Activated CD4-positive, alpha-beta T cell treated with anti-CD3 and anti-CD28 coated beads, Interleukin-2, amount 10 ng/mL, durations not matched to agents 7 days and 5 days (primary cell): ENCODE data around the gene ALDH18A1. TPM values are rescaled to one million over a fixed set of nuclear protein-coding genes. Genes with fewer than 3 reads are reported as not detected.

Experiments used
- CTCF ChIA-PET: fragments of 350-600 bp; sonication (Branson Sonifier 250); formaldehyde crosslinking; loops from one replicate; lab custom pipeline; 2021; ENCODE audit warnings: antibody characterized with exemption; lab: Charles Lee
- POLR2A ChIA-PET: fragments of 350-600 bp; sonication (Branson Sonifier 250); formaldehyde crosslinking; loops from one replicate; lab custom pipeline; 2021; ENCODE audit warnings: antibody characterized with exemption; lab: Charles Lee
- DNase-seq: peaks from one replicate; pipeline ENCODE4 v3.0.0-alpha.2; 2020
- H3K27ac Mint-ChIP-seq: one replicate; pipeline ENCODE4 v1.8.0; 2021; ENCODE audit warnings: mild to moderate bottlenecking, moderate library complexity, mixed read lengths
- H3K27me3 Mint-ChIP-seq: one replicate; pipeline ENCODE4 v1.8.0; 2021; ENCODE audit warnings: mixed read lengths
- H3K36me3 Mint-ChIP-seq: one replicate; pipeline ENCODE4 v1.8.0; 2021; ENCODE audit warnings: low read depth, mixed read lengths
- H3K4me1 Mint-ChIP-seq: one replicate; pipeline ENCODE4 v1.8.0; 2021; ENCODE audit warnings: mixed read lengths
- H3K4me3 Mint-ChIP-seq: one replicate; pipeline ENCODE4 v1.8.0; 2021; ENCODE audit warnings: mild to moderate bottlenecking, moderate library complexity, mixed read lengths
- H3K9me3 Mint-ChIP-seq: one replicate; pipeline ENCODE4 v1.8.0; 2021; ENCODE audit warnings: mixed read lengths
- total RNA-seq, 2 experiments: library from RNA; stranded (reverse); gene quantifications; one replicate each; pipeline ENCODE4 v1.2.3, GENCODE V29; 2021

The ALDH18A1 gene
- total RNA-seq, 2 experiments from 2014 or later, result 60.4 to 64.9 TPM

- no peaks in the 10 kb centered on the region for H3K4me1 Mint-ChIP-seq
- no peak overlapping the region for H3K27ac Mint-ChIP-seq
- CTCF ChIA-PET, result interaction anchor here (0.6 to 2.7 kb wide), 6 partner anchors 10 to 751 kb away, joined by 3 to 14 read pairs (median 4); no protein-coding TSS in a partner anchor
- no peaks in the 10 kb centered on the region for H3K27me3 Mint-ChIP-seq
- no peak overlapping the region for H3K4me3 Mint-ChIP-seq
- POLR2A ChIA-PET, result no interaction called here
- no peaks in the 10 kb centered on the region for H3K9me3 Mint-ChIP-seq
- DNase-seq, result no peak
- H3K36me3 Mint-ChIP-seq, result peaks cover 21% of the 10 kb centered on the region
Observed at GRCh38 chr10:95604630-95605029, 51.9 kb downstream of the ALDH18A1 start.

DNA sequence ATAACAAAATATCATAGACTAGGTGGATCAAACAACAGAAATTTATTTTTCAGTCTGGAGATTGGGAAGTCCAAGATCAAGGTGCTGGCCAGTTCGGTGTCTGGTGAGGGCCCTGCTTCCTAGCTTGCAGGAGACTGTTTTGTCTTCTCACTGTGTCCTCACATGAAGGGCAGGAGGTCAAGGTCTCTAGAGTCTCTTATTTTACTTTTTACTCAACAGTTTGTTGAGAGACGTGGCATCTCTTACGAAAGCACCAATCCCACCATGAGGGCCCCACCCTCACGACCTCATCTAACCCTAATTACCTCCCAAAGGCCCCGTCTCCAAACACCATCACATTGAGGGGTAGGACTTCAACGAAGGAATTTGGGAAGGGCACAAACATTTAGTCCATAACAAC lies 54.1 kb downstream of the ALDH18A1 start:
- POLR2A ChIA-PET, result no interaction called here
- H3K9me3 Mint-ChIP-seq, result no peaks in the 10 kb centered on the region

DNA sequence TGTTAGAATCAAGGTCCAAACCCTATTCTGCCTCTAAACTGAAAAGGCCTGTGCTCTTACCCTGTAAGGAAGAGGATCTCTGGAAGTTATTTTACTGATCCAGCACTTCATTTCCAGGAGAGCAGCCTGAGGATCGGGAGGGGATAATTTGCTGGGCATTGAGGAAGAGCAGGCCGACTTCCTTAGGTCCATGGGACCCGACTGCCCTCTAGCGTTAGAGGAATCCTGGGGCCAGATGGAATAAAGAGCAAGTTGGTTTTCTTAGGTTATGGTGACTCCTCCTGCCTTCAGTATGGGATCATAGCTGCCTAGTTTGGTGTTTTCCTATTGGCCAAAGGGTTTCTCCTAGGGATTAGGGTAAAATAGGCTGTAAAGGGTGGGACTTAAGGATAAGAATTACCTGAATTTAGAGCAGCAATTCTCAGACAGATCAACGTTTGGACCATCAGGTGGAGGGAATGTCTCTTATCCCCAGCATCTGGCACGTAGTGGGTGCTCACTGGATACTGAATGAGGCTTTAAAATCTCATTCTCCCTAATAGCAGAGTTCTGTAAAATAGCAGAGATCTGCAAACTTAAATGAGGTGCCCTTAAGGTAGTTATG lies 55.3 kb downstream of the ALDH18A1 start:
- Mint-ChIP-seq H3K4me3 (no peak overlapping the region), H3K4me1 (no peaks in the 10 kb centered on the region), H3K36me3 (peaks cover 6% of the 10 kb centered on the region), H3K27me3 (peaks cover 11% of the 10 kb centered on the region), H3K9me3 (no peaks in the 10 kb centered on the region), H3K27ac (no peak overlapping the region)
- DNase-seq, result peak; percentile 53
- ChIA-PET CTCF (interaction anchor here (0.7 to 2.3 kb wide), 3 partner anchors 10 to 215 kb away, joined by 4 to 8 read pairs (median 5); no protein-coding TSS in a partner anchor), POLR2A (no interaction called here)

More for the DNA sequence above, 54.1 kb downstream of the ALDH18A1 start:
- Mint-ChIP-seq H3K4me3 (no peak overlapping the region), H3K4me1 (no peaks in the 10 kb centered on the region), H3K36me3 (peaks cover 11% of the 10 kb centered on the region), H3K27ac (no peak overlapping the region), H3K27me3 (peaks cover 3% of the 10 kb centered on the region)
- CTCF ChIA-PET, result interaction anchor here (0.6 to 1.1 kb wide), 3 partner anchors 14 to 39 kb away, joined by 3 read pairs; no protein-coding TSS in a partner anchor
- DNase-seq, result no peak

GRCh38 chr10:95600158-95600557 lies 56.4 kb downstream of the ALDH18A1 start:
- Mint-ChIP-seq H3K36me3 (peaks cover 1% of the 10 kb centered on the region), H3K27me3 (peaks cover 14% of the 10 kb centered on the region), H3K4me1 (no peaks in the 10 kb centered on the region), H3K9me3 (no peaks in the 10 kb centered on the region), H3K4me3 (no peak overlapping the region), H3K27ac (no peak overlapping the region)
- DNase-seq, result no peak
- POLR2A ChIA-PET, result no interaction called here
- CTCF ChIA-PET, result interaction anchor here (1.0 to 2.3 kb wide), 3 partner anchors 9 to 169 kb away, joined by 3 to 8 read pairs (median 4); no protein-coding TSS in a partner anchor

- POLR2A ChIA-PET, result no interaction called here
- H3K4me3 Mint-ChIP-seq, result no peak overlapping the region
- CTCF ChIA-PET, result interaction anchor here (0.9 to 1.4 kb wide), 3 partner anchors 16 to 223 kb away, joined by 3 to 6 read pairs (median 3); no protein-coding TSS in a partner anchor
Observed at GRCh38 chr10:95597788-95598187, 58.7 kb downstream of the ALDH18A1 start.

DNA sequence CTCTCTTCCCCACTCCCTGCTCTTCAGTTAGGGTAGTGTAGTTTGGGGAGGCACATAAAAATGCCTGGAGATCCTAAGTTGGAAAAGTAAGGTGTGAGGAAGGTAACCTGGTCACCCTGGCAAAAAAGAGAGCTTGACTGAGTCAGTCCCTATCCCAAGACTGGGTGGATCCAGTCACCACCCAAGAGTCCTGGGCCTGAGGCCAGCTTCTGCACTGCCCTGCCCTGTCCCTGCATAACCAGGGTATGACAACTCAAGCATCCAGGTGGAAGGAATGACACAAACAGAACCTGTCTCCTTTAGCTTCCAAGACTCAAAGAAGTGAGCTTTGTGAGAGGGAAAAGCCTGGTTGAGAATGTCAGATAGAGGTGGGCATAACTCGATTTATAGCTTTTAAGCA lies 68.5 kb downstream of the ALDH18A1 start:
- ChIA-PET POLR2A (no interaction called here), CTCF (interaction anchor here (0.5 to 1.2 kb wide), 2 partner anchors 11 to 1225 kb away, joined by 3 read pairs; no protein-coding TSS in a partner anchor)
- Mint-ChIP-seq H3K27ac (no peak overlapping the region), H3K4me1 (no peaks in the 10 kb centered on the region), H3K27me3 (peaks cover 5% of the 10 kb centered on the region), H3K4me3 (no peak overlapping the region), H3K9me3 (no peaks in the 10 kb centered on the region), H3K36me3 (no peaks in the 10 kb centered on the region)
- DNase-seq, result no peak

More at GRCh38 chr10:95597788-95598187, 58.7 kb downstream of the ALDH18A1 start:
- Mint-ChIP-seq H3K4me1 (no peaks in the 10 kb centered on the region), H3K27ac (no peak overlapping the region), H3K9me3 (no peaks in the 10 kb centered on the region), H3K27me3 (peaks cover 18% of the 10 kb centered on the region), H3K36me3 (no peaks in the 10 kb centered on the region)
- DNase-seq, result no peak

DNA sequence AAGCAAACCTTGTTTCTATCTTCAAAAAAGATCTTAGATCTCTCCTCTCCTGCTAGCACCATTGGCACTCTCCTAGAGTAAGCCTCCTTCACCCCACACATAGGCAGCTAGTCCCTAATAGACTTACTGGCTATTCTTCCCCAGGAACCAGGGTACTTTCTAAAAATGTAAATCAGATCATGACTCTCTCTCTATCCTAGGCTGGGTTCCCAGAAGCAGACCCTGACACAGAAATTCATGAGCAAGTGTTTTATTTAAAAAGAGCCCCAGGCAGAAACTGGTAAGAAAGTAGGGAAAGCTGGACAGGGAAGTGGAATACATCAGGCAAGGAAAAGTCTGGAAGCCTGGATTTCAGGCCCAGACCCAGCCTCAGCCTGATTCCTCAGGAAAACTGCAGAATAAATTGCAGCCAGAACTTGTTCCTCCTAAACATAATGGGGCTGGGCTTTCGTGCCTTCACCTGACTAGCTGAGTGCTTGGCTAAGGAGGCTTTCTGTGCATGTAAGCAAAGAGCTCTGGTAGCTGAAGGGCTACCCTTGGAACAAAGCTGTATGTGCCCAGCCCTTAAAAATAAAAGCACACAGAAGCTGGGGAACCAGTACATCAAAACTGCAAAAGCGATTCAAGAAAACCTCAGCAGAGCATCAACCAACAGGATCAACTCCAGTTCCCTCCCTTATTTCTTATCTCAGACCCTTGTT lies 76.5 kb downstream of the ALDH18A1 start:
- Mint-ChIP-seq H3K4me1 (no peaks in the 10 kb centered on the region), H3K4me3 (no peak overlapping the region)
- CTCF ChIA-PET, result interaction anchor here (0.9 kb wide), 1 partner anchor 10 kb away, joined by 4 read pairs; no protein-coding TSS in a partner anchor

GRCh38 chr10:95579292-95579691 lies 77.2 kb downstream of the ALDH18A1 start:
- H3K4me3 Mint-ChIP-seq, result no peak overlapping the region
- H3K4me1 Mint-ChIP-seq, result no peaks in the 10 kb centered on the region
- no peak overlapping the region for H3K27ac Mint-ChIP-seq
- peaks cover 26% of the 10 kb centered on the region for H3K27me3 Mint-ChIP-seq
- ChIA-PET CTCF (no interaction called here), POLR2A (no interaction called here)
- no peaks in the 10 kb centered on the region for H3K9me3 Mint-ChIP-seq
- no peaks in the 10 kb centered on the region for H3K36me3 Mint-ChIP-seq
- DNase-seq, result no peak

More for the DNA sequence above, 76.5 kb downstream of the ALDH18A1 start:
- H3K27me3 Mint-ChIP-seq, result peaks cover 24% of the 10 kb centered on the region
- no peaks in the 10 kb centered on the region for H3K9me3 Mint-ChIP-seq
- POLR2A ChIA-PET, result no interaction called here
- H3K36me3 Mint-ChIP-seq, result no peaks in the 10 kb centered on the region
- DNase-seq, result no peak
- no peak overlapping the region for H3K27ac Mint-ChIP-seq

DNA sequence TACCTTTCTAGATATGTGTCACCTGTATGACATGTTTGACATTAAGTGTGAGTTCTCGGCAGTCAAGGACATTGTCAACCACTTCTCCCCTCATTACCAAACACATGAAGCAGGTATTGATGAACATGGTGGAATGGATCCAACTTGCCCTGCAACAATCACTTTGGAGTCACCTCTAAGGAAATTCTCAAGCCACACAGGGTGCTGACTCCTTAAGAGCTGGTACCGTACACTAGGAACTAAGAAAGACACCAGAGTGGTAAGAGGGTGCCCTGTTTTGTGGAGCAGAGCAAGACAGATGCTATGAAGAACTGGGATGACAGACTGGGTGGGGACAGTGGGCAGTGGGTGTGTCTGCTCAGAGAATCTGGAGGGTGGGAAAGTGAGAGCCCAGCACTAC lies 77.9 kb downstream of the ALDH18A1 start:
- no peak for DNase-seq
- H3K27ac Mint-ChIP-seq, result no peak overlapping the region
- ChIA-PET CTCF (interaction anchor here (1.1 kb wide), 1 partner anchor 12 kb away, joined by 3 read pairs; no protein-coding TSS in a partner anchor), POLR2A (no interaction called here)
- H3K4me1 Mint-ChIP-seq, result no peaks in the 10 kb centered on the region
- no peaks in the 10 kb centered on the region for H3K9me3 Mint-ChIP-seq
- H3K27me3 Mint-ChIP-seq, result peaks cover 32% of the 10 kb centered on the region
- no peak overlapping the region for H3K4me3 Mint-ChIP-seq
- no peaks in the 10 kb centered on the region for H3K36me3 Mint-ChIP-seq

GRCh38 chr10:95574649-95575365 lies 81.7 kb downstream of the ALDH18A1 start:
- H3K9me3 Mint-ChIP-seq, result no peaks in the 10 kb centered on the region
- no peaks in the 10 kb centered on the region for H3K4me1 Mint-ChIP-seq
- ChIA-PET POLR2A (no interaction called here), CTCF (interaction anchor here (1.5 kb wide), 1 partner anchor 31 kb away, joined by 4 read pairs; no protein-coding TSS in a partner anchor)
- H3K27ac Mint-ChIP-seq, result no peak overlapping the region
- no peaks in the 10 kb centered on the region for H3K36me3 Mint-ChIP-seq
- peaks cover 26% of the 10 kb centered on the region for H3K27me3 Mint-ChIP-seq
- H3K4me3 Mint-ChIP-seq, result no peak overlapping the region
- DNase-seq, result no peak

GRCh38 chr10:95573964-95574604 lies 82.4 kb downstream of the ALDH18A1 start:
- Mint-ChIP-seq H3K27me3 (peaks cover 22% of the 10 kb centered on the region), H3K4me3 (no peak overlapping the region), H3K27ac (no peak overlapping the region), H3K9me3 (no peaks in the 10 kb centered on the region), H3K36me3 (no peaks in the 10 kb centered on the region), H3K4me1 (no peaks in the 10 kb centered on the region)
- ChIA-PET POLR2A (no interaction called here), CTCF (interaction anchor here (1.0 to 1.5 kb wide), 2 partner anchors 17 to 31 kb away, joined by 3 to 4 read pairs; no protein-coding TSS in a partner anchor)
- no peak for DNase-seq

DNA sequence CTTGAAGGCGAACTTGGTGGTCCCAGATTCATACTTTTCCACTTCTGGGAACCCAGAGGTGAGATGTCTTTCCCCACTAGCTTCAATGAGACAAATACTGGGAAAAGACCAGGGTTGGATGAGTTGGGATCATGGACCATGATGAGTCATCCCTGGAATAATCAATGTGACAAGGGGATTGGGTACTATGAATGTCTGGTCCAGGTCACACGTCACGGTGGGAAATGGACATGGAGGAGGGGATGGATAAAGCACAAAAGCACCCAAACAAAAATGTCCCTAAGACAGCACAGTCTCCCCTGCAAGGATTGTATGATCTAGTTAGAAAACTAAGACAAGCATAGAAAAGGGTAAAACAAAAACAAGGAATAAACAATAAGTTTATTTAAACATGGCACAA lies 83.0 kb downstream of the ALDH18A1 start:
- Mint-ChIP-seq H3K27ac (no peak overlapping the region), H3K27me3 (peaks cover 19% of the 10 kb centered on the region), H3K36me3 (no peaks in the 10 kb centered on the region), H3K9me3 (no peaks in the 10 kb centered on the region), H3K4me1 (no peaks in the 10 kb centered on the region), H3K4me3 (no peak overlapping the region)
- DNase-seq, result no peak
- CTCF ChIA-PET, result interaction anchor here (1.0 kb wide), 1 partner anchor 18 kb away, joined by 3 read pairs; no protein-coding TSS in a partner anchor
- POLR2A ChIA-PET, result no interaction called here
